Measurements from ENCODE around the gene MAMDC2.
"Not testable (repeated sequence)": the region's sequence is repeated elsewhere in the genome, so short reads cannot be mapped to it uniquely, and the experiment has no call there.

The MAMDC2 gene

DNA sequence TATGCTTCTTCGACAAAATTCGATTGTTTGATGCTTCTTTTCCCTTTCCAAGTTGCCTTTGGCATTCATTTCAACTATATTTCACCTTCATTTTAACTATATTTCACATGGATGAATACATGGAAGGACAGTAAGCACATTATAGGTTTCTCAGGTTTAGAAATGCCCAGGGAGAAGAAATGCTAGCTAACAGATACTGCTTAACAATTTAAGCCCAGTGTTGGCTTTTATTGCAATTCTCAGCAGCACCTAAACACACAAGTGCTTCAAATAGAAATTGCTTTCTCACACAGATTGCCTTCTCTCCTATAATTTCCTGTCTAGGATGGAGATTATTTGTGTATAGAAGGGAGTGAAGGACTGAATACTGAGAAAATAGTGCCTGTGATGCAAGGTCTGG is 185.0 kb downstream of the MAMDC2 start:
- ChIA-PET CTCF (interaction anchor here (0.9 to 8.1 kb wide), 10 partner anchors 10 to 555 kb away, joined by 3 to 83 read pairs (median 8); no protein-coding TSS in a partner anchor), POLR2A (no interaction called here)
- DNase-seq (ENCODE audit: low read depth, low spot score): no peak
- no peak overlapping the region for H3K4me3 ChIP-seq (ENCODE audit: low read depth, low read length)
- TF ChIP-seq, protein P1, sequence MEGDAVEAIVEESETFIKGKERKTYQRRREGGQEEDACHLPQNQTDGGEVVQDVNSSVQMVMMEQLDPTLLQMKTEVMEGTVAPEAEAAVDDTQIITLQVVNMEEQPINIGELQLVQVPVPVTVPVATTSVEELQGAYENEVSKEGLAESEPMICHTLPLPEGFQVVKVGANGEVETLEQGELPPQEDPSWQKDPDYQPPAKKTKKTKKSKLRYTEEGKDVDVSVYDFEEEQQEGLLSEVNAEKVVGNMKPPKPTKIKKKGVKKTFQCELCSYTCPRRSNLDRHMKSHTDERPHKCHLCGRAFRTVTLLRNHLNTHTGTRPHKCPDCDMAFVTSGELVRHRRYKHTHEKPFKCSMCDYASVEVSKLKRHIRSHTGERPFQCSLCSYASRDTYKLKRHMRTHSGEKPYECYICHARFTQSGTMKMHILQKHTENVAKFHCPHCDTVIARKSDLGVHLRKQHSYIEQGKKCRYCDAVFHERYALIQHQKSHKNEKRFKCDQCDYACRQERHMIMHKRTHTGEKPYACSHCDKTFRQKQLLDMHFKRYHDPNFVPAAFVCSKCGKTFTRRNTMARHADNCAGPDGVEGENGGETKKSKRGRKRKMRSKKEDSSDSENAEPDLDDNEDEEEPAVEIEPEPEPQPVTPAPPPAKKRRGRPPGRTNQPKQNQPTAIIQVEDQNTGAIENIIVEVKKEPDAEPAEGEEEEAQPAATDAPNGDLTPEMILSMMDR (IDR thresholded peaks at IDR 0.05; ENCODE audit: insufficient read depth, low read length, missing control alignments): no peak

DNA sequence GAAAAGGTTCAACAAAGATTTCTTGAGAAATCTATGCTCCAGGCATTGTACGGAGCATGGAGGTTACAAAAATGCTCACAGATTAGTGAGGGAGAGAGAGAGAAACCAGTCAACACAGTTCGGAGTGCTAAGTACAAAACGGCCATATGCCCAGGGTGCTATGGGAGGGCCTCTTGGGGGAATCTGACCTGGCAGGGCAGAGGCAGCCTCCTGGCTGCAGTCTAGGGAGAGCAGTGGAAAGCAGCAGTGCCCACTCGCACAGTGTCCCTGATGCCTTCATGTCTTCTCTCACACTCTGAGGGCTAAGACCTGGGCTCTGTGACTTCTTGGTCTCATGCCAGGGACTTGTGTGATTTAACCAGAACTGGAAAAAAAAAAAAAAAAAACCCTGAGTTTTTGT is 185.4 kb downstream of the MAMDC2 start:
- DNase-seq (ENCODE audit: low read depth, low spot score): no peak
- no peak overlapping the region for H3K4me3 ChIP-seq (ENCODE audit: low read depth, low read length)
- CTCF ChIA-PET: interaction anchor here (1.0 to 8.1 kb wide), 19 partner anchors 10 to 808 kb away, joined by 3 to 83 read pairs (median 6); no protein-coding TSS in a partner anchor
- TF ChIP-seq, protein P1 (IDR thresholded peaks at IDR 0.05; ENCODE audit: insufficient read depth, low read length, missing control alignments): no peak
- POLR2A ChIA-PET: no interaction called here

DNA sequence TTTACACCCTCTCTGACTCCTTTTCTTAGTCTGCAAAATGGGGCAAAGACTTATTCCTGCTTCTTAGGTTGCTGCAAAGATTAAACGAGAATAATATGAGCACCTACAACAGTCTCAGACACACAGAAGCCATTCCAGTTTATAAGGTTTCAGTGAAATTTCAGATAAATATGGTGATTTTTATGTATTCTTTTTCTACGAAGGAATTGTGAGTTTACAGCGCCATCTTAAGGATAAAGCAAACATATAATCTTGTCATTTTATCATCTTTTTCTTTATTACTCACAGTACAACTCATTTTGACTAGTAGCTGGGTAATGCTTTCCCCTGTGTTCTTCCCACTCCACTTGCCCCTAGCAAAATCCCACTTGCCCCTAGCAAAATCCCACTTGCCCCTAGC is 185.9 kb downstream of the MAMDC2 start:
- no peak for DNase-seq (ENCODE audit: low read depth, low spot score)
- CTCF ChIA-PET: interaction anchor here (0.6 to 8.1 kb wide), 28 partner anchors 9 to 808 kb away, joined by 3 to 83 read pairs (median 5); no protein-coding TSS in a partner anchor
- no peak overlapping the region for H3K4me3 ChIP-seq (ENCODE audit: low read depth, low read length)
- POLR2A ChIA-PET: no interaction called here
- TF ChIP-seq, protein P1 (IDR thresholded peaks at IDR 0.05; ENCODE audit: insufficient read depth, low read length, missing control alignments): peak; percentile 35

DNA sequence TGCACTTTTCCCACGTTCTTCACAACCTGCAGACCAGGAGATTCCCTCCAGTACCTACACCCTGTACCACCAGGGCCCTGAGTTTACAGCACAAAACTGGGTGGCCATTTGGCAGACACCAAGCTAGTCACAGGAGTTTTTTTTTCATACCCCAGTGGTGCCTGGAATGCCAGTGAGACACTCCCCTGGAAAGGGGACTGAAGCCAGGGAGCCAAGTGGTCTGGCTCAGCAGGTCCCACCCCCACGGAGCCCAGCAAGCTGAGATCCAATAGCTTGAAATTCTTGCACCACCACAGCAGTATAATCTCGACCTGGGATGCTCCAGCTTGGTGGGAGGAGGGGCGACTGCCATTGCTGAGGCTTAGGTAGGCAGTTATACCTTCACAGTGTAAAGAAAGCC is 188.8 kb downstream of the MAMDC2 start:
- TF ChIP-seq, protein P1 (IDR thresholded peaks at IDR 0.05; ENCODE audit: insufficient read depth, low read length, missing control alignments): no peak
- ChIA-PET POLR2A (no interaction called here), CTCF (interaction anchor here (0.7 to 8.1 kb wide), 4 partner anchors 9 to 498 kb away, joined by 3 to 83 read pairs (median 4); no protein-coding TSS in a partner anchor)
- no peak overlapping the region for H3K4me3 ChIP-seq (ENCODE audit: low read depth, low read length)
- no peak for DNase-seq (ENCODE audit: low read depth, low spot score)

DNA sequence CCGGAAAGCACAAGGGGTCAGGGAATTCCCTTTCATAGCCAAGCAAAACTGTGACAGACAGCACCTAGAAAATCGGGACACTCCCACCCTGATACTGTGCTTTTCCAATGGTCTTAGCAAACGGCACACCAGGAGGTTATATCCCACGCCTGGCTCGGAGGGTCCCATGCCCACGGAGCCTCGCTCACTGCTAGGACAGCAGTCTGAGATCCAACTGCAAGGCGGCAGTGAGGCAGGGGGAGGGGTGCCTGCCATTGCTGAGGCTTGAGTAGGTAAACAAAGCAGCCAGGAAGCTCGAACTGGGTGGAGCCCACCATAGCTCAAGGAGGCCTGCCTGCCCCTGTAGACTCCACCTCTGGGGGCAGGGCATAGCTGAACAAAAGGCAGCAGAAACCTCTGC is 190.6 kb downstream of the MAMDC2 start:
- H3K4me3 ChIP-seq (ENCODE audit: low read depth, low read length); POLR2A ChIA-PET; DNase-seq (ENCODE audit: low read depth, low spot score): not testable (repeated sequence)
- CTCF ChIA-PET: interaction anchor here (1.0 kb wide), 1 partner anchor 121 kb away, joined by 4 read pairs; no protein-coding TSS in a partner anchor

DNA sequence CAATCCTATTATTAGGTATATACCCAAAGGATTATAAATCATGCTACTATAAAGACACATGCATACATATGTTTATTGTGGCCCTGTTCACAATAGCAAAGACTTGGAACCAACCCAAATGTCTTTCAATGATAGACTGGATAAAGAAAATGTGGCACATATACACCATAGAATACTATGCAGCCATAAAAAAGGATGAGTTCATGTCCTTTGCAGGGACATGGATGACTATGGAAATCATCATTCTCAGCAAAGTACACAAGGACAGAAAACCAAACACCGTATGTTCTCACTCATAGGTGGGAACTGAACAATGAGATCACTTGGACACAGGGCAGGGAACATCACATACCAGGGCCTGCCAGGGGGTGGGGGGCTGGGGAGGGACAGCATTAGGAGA is 202.3 kb downstream of the MAMDC2 start:
- POLR2A ChIA-PET; CTCF ChIA-PET; H3K4me3 ChIP-seq (ENCODE audit: low read depth, low read length); DNase-seq (ENCODE audit: low read depth, low spot score): not testable (repeated sequence)

DNA sequence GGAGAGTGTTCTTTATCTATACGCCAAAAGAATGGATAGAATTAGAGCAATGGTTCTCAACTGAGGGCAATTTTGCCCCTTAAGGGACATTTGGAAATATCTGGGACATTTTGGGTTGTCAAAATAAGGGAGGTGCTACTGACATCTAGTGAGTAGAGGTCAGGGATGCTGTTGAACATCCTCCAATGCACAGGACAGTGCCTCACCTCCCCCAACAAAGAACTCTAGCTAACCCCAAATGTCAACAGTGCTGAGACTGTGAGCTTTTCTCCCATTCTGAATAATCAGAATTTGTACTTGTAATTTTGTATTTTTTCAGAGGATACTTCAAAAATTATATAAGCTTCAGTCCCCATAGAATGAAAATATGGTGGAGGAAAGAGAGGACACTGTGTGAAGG is 206.6 kb downstream of the MAMDC2 start:
- ChIA-PET POLR2A (no interaction called here), CTCF (interaction anchor here (1.1 kb wide), 1 partner anchor 20 kb away, joined by 3 read pairs; no protein-coding TSS in a partner anchor)
- TF ChIP-seq, protein P1 (IDR thresholded peaks at IDR 0.05; ENCODE audit: insufficient read depth, low read length, missing control alignments): no peak
- no peak overlapping the region for H3K4me3 ChIP-seq (ENCODE audit: low read depth, low read length)
- DNase-seq (ENCODE audit: low read depth, low spot score): no peak

Data from AG04449 (cell line).